Hepatic stellate cell (primary cell): ENCODE measurements around the gene ARHGEF28.

ENCODE experiments used
- DNase-seq: peaks from one replicate; pipeline ENCODE4 v3.0.0; 2011; ENCODE audit warnings: low spot score

ARHGEF28 gene

GRCh38 chr5:73962801-73963425, 336.9 kb downstream of the ARHGEF28 start:
- DNase-seq = no peak

- DNase-seq = no peak
These were observed 338.4 kb downstream of the ARHGEF28 start for GRCh38 chr5:73964352-73964865.

DNA sequence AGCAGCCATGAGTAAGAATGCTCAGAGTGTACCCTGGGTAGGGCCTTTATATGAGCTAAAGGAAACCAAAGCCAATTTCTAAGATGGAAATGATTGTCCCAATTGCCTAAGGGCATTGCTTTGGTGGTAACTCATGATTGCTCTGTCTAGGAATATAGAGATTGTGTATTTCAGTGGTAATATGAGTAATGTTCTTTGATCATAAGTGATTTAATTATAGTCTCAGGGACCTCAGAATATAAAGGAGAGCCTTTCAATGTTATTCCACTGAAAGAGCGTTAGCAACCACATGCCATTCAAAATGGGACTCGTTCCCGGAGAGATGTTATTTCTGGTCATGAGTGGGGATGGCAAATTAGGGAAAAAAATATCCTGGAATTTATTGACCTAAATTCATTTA, 340.5 kb downstream of the ARHGEF28 start:
- DNase-seq = no peak

- DNase-seq = no peak
These were observed 341.4 kb downstream of the ARHGEF28 start for GRCh38 chr5:73967347-73967746.

DNA sequence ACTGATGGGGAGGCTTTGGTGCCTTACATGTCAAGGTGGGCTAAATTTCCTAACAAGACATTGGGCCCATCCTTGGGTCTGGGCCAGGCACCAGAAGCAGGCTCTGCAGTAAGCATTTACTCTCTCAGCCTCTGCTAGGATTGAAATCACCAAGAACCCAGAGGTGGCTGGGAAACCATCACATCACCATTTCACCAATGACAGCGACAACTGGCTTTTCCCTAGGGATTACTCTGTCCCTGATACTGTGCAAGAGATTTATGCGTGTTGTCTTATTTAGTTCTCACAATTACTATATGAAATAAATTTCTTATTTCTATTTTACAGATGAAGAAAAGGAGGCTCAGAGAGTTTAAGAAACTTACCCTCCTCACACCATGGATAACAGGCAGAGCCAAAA, 342.2 kb downstream of the ARHGEF28 start:
- DNase-seq = no peak

DNA sequence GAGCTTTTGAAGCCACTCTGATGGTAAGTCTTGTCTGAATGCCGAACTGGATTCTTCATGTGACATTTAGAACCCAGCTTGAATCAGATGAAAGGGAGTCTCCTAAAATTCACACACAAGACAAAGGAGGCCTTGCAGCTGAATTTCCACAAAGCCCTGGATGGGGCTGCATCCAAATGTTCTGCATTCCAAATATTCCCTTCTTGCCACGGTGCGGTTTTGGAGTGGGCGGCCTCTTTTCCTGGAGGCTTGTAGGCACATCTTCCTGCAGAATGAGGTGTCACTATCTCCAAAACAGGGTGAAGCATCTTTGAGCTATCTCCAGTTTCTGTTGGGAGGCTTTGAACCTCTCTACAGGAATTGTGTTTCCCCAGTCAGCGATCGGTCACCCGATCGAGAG, 342.7 kb downstream of the ARHGEF28 start:
- no peak for DNase-seq

DNA sequence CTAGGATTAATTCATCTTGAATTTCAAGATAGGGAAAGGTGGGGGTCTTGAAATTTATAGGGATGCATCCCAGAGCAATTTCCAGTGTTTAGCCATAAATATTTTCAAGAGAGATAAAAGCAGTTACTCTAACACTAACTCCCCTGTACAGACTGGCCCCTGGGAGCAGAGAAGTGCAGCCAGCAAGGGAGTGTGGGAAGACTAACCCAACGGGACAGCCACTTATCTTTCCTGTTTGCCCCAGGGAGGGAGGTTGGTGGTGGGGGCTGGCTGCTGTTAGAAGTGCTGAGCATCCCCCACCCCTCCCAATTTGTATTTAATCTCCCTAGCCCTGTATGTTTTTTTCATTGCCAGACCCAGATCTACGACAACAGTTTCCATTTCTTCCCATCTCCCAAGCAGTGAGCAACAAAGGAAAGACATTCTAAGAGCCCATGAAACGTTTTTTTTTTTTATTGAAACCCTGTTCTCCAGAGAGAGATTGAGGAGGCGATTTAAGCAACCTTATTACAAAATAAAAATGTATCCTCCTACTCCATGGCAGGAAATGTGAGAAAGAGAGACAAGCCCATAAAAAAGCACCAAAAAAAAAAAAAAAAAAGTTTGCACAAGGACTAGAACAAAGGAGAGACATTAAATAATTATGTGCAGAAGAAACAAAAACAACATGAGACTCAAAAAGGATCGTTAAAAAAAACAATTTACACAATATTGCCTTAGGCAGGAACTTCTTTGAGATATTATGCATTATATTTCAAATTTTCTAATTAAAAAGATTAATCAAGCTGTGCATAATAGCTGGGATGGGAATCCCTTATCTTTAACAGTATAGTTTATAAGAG, 343.4 kb downstream of the ARHGEF28 start:
- no peak for DNase-seq

- DNase-seq = no peak
These were observed 345.3 kb downstream of the ARHGEF28 start for GRCh38 chr5:73971326-73971725.

DNA sequence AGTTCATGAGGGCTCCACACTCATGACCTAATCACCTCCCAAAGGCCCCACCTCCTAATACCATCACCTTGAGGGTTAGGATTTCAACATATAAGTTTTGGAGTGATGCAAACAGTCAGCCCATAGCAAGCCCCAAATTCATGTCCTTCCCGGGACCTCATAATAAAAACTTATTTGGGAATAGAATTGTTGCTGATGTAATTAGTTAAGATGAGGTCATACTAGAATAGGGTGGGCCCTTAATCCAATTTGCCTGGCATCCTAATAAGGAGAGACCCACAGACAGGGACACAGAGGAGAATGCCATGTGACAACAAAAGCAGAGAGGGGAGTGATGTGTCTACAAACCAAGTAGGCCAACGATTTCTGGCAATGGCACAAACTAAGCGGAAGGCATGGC, 347.1 kb downstream of the ARHGEF28 start:
- DNase-seq = no peak

DNA sequence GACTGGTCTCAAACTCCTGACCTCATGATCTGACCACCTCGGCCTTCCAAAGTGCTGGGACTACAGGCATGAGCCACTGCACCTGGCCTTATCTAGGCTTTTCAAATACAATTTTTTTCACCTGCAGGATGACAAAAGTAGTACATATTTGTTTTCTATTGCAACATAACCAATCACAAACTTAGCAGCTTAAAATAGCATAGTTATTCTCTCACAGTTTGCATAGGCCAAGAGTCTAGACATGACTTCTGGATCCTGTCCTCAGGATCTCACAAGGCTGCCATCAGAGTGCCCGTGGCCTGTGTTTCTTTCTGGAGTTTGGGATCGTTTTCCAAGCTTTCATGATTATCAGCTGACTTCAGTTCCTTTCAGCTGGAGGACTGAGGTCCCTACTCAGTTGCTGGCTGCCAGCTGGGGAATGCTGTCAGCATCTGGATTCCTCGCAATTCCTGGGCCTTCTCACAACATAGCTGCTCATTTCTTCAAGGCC, 348.9 kb downstream of the ARHGEF28 start:
- no peak for DNase-seq

- DNase-seq = no peak
These were observed 349.8 kb downstream of the ARHGEF28 start for GRCh38 chr5:73975845-73976244.

GRCh38 chr5:73977146-73977545, 351.1 kb downstream of the ARHGEF28 start:
- DNase-seq = no peak

- no peak for DNase-seq
These were observed 353.3 kb downstream of the ARHGEF28 start for GRCh38 chr5:73979321-73979720.

DNA sequence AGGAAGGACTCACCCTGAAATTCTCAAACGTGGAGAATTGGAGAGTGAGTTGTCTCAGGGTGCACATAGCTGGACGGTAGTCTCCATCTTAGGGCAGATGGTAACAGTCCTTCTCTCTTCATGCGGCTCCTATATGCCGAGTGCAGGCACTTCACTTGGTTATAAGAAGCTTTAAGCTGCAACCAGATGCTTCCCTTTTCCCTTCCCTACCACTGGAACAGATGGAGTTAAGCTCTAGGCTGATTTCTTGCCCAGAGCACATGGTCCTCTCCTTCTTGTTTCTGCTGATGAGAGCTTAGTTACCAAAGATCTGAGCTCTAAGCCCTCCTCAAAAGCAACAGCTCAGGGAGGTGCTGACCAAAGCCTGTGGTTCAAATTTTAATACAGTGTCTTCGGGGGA, 355.7 kb downstream of the ARHGEF28 start:
- no peak for DNase-seq

GRCh38 chr5:73983644-73984043, 357.6 kb downstream of the ARHGEF28 start:
- no peak for DNase-seq

DNA sequence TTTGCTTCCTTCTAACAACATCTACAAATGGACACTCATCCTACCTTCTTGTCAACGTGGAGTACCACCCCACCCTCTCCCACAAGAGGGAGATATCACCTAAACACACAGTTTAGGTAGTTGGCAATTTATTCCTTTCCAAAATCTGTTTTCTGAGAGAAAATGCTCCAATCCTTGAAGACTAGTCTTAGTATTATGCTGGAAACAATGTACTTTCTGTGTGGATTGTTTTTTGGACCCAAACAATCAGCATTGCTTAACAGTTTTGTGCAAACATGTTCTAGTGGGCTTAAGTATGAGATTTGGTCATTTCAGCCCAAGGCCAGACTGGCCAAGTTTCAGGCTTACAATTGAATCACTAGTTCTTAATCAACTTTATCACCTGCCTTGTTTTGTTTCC, 359.1 kb downstream of the ARHGEF28 start:
- DNase-seq = no peak

GRCh38 chr5:73986729-73987128, 360.7 kb downstream of the ARHGEF28 start:
- DNase-seq = no peak

GRCh38 chr5:73987915-73988314, 361.9 kb downstream of the ARHGEF28 start:
- DNase-seq = no peak

- no peak for DNase-seq
These were observed 364.0 kb downstream of the ARHGEF28 start for GRCh38 chr5:73989956-73990355.
